HG02798 (cell line): ENCODE measurements around the gene TGFBR3.
A peak's percentile ranks its signal among the peaks of the same experiment; 100 is the strongest.

Source experiments
- ATAC-seq: cut with Tn5 transposase; IDR thresholded peaks from one replicate; pipeline ENCODE4 v1.9.1; 2021; ENCODE audit warnings: mild to moderate bottlenecking; ENCODE audit not compliant: unreplicated experiment, poor library complexity

Gene TGFBR3

DNA sequence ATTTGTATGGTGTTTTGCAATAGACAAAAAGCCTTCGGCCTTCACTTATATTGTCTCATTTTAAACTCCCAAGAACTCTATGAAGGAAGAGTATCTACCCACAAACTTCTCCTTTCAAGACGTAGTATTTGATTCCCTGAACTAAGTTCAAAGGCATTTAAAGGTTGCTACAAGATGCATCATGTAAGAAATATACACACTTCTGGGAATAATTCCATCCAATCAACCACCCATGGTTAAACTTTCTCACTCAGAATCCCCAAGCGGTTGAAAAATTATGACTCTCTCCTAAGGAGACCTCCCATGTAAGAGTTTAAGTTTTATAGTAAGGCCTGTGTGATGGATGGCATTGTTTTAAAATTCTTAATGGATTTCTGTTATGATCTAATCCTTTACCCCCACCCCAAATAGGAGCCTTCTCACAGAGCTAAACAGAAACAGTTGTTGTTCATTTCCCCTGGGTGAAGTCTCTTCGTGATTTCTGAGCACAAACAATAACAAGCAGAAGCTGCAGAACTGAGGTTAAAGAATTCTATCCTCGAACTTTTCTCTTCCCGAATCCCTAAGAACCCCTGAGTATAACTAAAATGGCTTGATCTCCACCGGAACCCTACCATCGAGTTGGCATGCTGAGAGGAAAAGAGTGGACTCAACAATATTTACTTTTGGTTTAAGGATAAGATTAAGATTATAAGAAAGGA, 185.0 kb downstream of the TGFBR3 start:
- ATAC-seq, result no peak

GRCh38 chr1:91700332-91700731, 185.6 kb downstream of the TGFBR3 start:
- no peak for ATAC-seq

DNA sequence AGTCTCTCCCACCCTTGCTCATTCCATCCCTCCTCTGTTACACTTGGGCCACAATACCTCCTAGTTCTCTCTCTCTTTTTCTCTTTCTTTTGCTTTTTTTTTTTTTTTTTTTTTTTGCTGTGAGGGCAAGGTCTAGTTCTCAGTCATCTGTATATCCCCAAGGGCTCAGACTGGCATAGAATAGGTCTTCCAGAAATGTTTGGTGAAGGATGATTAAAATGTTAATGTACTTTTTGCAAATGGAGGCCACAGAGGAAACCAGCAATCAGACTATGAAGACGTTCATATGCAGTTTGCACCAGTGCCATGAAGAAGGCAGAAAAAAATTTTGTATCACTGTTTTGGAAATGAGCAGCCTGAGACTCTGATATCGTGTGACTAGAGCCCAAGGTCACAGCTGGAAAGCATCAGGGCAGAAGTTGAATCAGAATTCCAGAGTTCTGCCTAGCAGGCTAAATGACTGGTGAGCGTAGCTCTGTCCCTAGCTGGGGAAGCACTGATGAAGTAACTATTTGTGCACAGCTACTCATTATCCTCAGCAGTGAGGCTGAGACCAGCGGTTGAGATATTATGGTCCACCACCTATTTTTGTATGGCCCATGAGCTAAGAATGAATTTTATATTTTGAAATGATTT, 186.5 kb downstream of the TGFBR3 start:
- no peak for ATAC-seq

DNA sequence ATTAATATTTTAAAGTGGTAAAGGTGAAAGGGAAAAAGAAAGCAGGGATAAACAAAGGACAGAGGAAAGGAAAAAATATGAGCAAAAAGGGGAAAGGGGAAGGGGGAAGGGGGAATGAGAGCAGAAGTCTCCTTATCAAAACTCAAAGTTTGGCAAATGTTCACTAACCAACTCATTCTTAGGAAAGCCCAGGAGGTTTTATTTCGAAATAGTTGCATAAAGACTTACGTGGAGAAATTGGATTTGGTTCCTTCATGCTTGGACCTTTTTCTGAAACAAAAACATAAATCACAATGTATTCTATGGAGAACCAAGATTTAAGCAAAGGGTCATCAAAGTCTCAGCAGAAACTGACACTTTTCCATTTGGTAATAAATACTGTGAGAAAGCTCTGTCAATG, 188.1 kb downstream of the TGFBR3 start:
- ATAC-seq, result no peak

- ATAC-seq, result peak; percentile 90
Measured at GRCh38 chr1:91697416-91697815, 188.5 kb downstream of the TGFBR3 start.

DNA sequence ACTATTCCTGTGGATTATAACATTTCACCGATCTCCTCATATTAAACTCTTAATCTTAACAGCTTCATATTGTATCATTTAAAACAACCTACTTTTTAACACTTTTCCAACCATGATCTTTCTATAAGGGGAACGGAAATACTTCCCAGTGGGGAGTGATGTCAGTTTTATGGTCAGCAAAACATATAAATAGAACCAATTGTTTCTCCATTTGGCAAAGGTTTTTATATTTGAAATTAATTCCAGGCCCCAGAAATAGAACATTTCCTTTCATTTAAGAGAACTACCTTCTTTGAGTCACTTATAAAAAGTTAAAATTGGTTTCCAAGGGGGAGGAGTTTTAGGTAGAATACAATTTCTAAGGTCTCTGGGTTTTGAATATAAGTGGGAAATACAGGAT, 189.6 kb downstream of the TGFBR3 start:
- ATAC-seq, result no peak

- ATAC-seq, result no peak
Measured at GRCh38 chr1:91693557-91693956, 192.4 kb downstream of the TGFBR3 start.

DNA sequence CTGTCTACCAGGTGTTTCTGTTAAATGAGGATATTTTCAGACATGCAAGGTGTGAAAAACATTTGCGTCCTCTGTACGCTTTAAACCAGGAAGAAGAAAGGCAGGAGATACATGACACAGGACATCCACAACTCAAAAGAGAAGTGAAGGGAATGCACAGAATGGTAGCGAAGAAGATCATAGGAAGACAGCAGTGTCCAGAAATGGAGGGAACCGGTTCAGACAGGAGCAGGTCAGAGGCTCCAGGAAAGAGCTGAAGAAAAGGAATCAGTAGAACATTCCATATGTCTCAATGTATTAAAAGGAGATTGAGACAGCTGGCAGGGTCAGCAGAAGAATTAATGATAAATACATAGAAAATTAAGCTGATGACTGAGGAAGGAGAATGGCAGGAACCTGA, 194.4 kb downstream of the TGFBR3 start:
- no peak for ATAC-seq

GRCh38 chr1:91689641-91690481, 196.1 kb downstream of the TGFBR3 start:
- no peak for ATAC-seq

GRCh38 chr1:91687452-91687851, 198.5 kb downstream of the TGFBR3 start:
- no peak for ATAC-seq

DNA sequence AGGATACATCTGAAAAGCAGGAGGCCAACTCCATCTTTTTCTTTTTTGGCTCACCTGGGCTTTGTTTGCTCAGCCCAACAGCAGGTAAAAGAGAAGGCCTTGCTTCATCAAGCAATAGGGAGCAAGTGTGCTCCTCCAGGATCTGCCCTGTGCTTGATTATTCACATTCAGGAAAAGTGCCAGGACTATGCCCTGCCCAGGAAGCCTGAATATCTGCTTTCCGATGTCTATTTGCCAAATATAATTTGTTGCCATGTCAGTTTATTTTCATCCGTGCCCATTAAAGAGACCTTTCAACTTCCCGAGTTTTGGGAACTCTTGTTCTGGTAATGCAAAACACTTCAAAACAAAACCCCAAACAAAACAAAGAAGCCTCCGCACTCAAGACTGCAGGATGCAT, 200.0 kb downstream of the TGFBR3 start:
- ATAC-seq, result no peak

GRCh38 chr1:91684481-91685196, 201.3 kb downstream of the TGFBR3 start:
- ATAC-seq, result no peak

DNA sequence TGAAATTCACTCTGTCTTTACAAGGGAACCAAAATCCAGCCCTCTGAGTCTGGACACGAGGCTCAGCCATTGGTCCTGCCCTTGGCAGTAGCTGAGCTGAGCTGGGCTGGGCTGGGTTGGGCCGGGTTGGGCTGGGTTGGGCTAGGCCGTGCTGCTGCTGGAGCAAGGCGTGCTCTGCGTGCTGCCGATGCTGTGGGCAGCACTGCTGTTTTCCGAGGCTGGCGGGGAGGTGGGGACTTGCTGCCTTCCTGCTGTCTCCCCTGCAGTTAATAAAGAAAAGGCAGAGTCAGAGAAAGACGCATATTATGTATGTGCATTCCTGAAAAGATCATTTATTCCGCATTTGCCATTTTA, 202.4 kb downstream of the TGFBR3 start:
- no peak for ATAC-seq

DNA sequence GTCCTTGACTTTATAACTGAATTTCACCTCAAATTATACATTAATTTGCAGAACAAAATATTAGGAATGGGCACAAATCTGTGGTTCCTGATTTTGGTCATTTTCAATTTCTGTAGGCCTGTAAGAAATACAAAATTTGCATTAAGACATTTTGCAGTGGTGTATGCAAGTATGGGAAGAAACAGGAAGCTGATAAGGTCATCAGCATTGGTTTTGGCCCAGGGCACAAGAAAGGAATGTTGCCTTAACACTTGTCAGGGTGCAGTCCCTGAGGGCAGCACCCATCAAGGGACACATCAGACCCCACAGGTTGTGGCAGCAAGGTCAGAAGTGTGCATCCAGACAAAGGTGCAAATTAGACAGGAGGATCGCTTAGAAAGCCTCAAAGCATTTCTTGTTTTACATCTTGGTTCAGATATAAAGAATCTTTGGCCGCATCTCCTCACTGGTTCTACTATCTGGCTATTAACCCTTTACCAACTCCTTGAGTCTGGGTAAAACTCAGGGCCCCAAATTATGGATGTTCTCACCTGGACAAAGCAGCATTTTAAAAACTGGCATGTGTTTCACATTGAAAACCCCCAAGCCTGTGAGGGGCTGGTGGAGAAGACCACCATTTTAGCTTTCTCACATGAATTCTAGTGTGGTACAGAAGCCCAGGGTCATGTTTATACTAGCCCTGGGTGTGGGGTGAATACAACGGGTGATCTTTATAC, 202.9 kb downstream of the TGFBR3 start:
- ATAC-seq, result no peak

DNA sequence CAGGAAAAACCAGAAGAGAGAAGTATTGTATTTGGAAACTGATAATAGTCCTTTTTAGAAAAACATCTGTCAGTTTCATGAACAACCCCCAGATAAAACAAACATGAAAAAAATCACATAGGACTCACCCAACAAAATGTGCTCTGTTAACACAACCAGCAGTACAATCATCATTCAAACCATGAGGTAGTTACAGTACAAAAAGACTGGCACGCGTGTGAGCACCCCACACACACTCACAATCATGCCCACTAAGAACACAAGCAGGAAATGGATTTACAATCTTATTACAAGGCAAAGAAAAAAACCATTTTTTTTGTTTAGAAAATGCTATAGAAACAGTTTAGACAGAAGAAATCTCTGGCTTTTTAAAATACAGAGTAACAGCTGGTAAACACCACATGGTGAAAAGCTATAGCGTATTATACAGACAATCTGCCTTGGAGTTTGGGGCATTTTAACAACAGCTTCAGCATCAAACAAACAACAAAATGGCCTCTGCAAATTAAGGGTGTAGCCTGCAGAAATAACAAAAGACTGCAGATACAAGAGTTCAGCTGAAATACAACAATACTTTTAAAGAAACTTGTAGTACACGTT, 205.3 kb downstream of the TGFBR3 start:
- ATAC-seq, result no peak

GRCh38 chr1:91679446-91679845, 206.5 kb downstream of the TGFBR3 start:
- ATAC-seq, result no peak

- no peak for ATAC-seq
Measured at GRCh38 chr1:91676030-91676429, 209.9 kb downstream of the TGFBR3 start.

GRCh38 chr1:91674107-91674506, 211.8 kb downstream of the TGFBR3 start:
- ATAC-seq, result no peak

DNA sequence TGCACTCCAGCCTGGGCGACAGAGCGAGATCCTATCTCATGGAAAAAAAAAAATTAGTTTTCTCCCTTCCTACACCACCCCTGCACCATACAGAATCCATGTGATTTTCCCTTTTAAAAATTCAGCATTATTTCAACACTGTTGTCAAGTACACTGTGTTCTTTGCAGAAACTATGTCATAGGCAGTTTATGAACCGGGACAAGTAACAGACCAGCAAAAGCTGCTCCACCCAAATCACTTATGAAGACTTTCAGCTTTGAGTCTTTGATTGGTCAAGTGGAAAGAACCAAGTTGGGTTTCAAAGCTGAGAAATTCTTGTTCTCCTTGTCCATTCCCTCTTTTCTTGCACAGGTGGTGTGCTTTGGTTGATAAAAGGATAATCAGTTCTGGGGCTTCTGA, 212.3 kb downstream of the TGFBR3 start:
- no peak for ATAC-seq
